HL-60 (cell line): Measurements from ENCODE around the gene SPINDOC.

Experiments used
- GABPA ChIP-seq: IDR thresholded peaks from 2 replicates; pipeline ENCODE4 v1.6.1; 2012; ENCODE audit warnings: low read depth
- POLR2AphosphoS5 ChIP-seq: IDR thresholded peaks from 2 replicates; pipeline ENCODE4 v1.6.1; 2012; ENCODE audit warnings: low read depth
- SPI1 ChIP-seq: IDR thresholded peaks from 2 replicates; pipeline ENCODE4 v1.6.1; 2012; ENCODE audit warnings: low read depth, mild to moderate bottlenecking, borderline replicate concordance
- TF ChIP-seq, protein P1 (sequence below): IDR thresholded peaks from one replicate; pipeline ENCODE4 v1.5.1; 2011; ENCODE audit warnings: low read length, control low read depth, inconsistent platforms; ENCODE audit not compliant: insufficient read depth
- TF ChIP-seq, protein P2 (sequence below): IDR thresholded peaks from 2 replicates; pipeline ENCODE4 v1.6.1; 2012; ENCODE audit warnings: low read depth; ENCODE audit not compliant: insufficient replicate concordance

DNA sequence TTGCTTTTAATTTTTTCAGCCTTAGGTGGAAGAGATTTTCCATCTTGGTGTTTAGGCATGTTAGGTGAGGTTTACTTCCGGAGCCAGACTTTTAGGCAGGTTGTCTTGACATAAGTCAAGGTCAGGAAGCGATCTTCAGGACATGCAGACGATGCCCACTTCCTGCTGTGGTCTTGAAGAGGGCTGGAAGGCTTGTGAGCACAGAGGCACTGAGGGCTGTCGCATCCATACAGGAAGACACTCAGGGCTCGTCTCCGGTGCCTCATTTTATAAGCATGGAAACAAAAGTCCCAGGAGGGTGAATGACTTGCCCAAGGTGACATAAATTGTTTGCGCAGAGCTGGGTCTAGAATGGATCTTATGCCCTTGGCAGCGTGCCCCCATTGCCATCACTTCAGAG lies 56.4 kb downstream of the SPINDOC start:
- TF ChIP-seq, protein P1, sequence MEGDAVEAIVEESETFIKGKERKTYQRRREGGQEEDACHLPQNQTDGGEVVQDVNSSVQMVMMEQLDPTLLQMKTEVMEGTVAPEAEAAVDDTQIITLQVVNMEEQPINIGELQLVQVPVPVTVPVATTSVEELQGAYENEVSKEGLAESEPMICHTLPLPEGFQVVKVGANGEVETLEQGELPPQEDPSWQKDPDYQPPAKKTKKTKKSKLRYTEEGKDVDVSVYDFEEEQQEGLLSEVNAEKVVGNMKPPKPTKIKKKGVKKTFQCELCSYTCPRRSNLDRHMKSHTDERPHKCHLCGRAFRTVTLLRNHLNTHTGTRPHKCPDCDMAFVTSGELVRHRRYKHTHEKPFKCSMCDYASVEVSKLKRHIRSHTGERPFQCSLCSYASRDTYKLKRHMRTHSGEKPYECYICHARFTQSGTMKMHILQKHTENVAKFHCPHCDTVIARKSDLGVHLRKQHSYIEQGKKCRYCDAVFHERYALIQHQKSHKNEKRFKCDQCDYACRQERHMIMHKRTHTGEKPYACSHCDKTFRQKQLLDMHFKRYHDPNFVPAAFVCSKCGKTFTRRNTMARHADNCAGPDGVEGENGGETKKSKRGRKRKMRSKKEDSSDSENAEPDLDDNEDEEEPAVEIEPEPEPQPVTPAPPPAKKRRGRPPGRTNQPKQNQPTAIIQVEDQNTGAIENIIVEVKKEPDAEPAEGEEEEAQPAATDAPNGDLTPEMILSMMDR: no peak
- TF ChIP-seq POLR2AphosphoS5: no peak
- TF ChIP-seq, protein P2, sequence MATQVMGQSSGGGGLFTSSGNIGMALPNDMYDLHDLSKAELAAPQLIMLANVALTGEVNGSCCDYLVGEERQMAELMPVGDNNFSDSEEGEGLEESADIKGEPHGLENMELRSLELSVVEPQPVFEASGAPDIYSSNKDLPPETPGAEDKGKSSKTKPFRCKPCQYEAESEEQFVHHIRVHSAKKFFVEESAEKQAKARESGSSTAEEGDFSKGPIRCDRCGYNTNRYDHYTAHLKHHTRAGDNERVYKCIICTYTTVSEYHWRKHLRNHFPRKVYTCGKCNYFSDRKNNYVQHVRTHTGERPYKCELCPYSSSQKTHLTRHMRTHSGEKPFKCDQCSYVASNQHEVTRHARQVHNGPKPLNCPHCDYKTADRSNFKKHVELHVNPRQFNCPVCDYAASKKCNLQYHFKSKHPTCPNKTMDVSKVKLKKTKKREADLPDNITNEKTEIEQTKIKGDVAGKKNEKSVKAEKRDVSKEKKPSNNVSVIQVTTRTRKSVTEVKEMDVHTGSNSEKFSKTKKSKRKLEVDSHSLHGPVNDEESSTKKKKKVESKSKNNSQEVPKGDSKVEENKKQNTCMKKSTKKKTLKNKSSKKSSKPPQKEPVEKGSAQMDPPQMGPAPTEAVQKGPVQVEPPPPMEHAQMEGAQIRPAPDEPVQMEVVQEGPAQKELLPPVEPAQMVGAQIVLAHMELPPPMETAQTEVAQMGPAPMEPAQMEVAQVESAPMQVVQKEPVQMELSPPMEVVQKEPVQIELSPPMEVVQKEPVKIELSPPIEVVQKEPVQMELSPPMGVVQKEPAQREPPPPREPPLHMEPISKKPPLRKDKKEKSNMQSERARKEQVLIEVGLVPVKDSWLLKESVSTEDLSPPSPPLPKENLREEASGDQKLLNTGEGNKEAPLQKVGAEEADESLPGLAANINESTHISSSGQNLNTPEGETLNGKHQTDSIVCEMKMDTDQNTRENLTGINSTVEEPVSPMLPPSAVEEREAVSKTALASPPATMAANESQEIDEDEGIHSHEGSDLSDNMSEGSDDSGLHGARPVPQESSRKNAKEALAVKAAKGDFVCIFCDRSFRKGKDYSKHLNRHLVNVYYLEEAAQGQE: no peak
- no peak for TF ChIP-seq GABPA
- TF ChIP-seq SPI1: no peak
